Measurements from ENCODE around the gene C2CD4C.

C2CD4C gene

GRCh38 chr19:379796-380195 is 29.2 kb downstream of the C2CD4C start:
- no peak for DNase-seq

- no peak for DNase-seq
Measured at GRCh38 chr19:378706-379105, 30.2 kb downstream of the C2CD4C start.

DNA sequence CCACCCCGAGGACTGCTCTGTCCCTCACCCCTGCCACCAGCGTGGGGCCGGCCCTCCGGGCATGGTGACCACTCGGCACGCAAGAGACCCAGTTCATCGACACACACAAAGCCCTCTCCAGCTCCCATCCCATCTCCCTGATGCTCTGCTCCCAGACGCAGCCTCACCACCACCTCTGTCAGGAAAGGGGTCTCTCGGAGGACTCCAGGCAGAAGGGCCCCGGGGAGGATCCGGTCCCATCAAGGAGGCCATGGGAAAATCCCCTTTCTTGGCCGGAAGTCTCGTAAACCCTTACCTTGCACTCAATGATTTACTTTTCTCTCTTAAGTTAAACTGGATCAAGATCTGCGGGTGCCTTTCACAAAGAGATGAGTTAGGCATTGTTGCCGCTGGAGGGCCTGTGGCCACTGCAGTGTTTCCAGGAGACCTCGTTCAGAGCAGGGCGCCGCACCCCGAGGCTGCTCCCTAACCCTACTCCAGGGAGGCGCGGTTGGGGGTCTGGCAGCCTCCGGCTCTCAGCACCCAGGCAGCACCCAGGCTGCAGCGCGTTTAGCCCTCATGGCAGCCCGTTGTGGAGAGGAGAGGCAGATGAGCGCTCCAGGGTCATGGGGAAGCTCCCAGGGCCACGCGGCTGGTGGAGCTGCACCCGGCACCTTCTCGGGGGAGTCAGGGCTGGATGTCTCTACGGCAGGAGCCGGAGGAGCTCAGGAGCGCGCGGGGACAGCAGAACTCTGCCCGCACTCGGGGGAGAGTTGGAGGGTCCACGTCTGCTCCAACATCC is 31.0 kb downstream of the C2CD4C start:
- DNase-seq = no peak

DNA sequence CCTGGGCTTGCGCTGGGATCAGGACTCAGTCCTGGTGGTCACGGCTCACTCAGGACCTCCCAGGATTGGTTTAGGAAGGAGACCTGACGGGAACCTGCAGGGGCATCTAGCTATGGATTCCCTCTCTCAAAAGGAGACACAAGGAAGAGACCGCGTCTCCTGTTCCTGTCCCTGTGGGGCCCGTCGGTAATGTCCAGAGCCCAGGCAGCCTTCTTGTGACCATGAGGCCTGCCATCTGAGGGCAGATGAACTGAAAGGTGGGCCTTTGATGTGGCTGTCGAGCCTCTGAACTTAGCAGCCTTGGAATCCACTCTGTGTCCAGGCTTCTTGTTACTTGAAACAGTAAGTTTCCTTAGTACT is 32.9 kb downstream of the C2CD4C start:
- DNase-seq = no peak

GRCh38 chr19:375395-376110 is 33.4 kb downstream of the C2CD4C start:
- no peak for DNase-seq

- DNase-seq = no peak
Measured at GRCh38 chr19:374886-375235, 34.1 kb downstream of the C2CD4C start.

- no peak for DNase-seq
Measured at GRCh38 chr19:374183-374885, 34.6 kb downstream of the C2CD4C start.

DNA sequence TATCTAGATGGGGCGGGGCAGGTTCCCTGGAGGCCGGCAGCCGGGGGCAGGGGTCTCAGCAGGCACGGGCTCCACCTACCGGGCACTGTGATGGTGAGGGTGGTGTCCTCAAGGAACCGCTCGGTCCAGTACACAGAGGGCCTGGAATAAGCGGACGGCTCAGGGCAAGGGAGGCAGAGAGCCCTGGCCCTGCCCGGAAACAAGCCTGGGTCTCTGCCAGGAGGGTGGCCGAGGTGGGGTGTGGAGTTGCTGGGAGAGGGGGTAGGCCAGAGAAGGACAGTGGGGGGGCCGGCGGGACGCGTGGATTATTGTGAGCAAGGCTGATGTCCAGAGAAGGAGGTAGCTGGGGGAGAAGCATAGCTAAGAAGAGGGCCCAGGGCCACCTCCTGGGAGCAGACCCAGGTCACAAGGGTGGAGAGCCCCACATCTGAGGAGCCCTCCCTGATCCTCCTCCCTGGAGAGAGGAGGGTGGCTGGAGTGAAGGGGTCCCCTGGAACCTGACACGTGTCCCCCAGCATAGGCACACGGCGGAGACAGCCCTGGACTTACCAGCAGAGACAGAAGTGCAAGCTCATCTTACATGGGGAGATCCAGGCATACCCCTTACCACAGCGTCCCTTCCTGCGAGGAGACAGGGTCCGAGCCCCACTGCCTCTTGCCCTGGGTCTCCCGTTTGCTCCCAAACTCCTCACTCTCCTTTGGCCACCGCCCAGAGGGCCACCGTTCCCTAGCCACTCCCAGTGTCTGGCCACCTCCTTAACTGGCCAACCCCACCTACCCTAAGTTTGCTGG is 35.4 kb downstream of the C2CD4C start:
- DNase-seq = no peak

DNA sequence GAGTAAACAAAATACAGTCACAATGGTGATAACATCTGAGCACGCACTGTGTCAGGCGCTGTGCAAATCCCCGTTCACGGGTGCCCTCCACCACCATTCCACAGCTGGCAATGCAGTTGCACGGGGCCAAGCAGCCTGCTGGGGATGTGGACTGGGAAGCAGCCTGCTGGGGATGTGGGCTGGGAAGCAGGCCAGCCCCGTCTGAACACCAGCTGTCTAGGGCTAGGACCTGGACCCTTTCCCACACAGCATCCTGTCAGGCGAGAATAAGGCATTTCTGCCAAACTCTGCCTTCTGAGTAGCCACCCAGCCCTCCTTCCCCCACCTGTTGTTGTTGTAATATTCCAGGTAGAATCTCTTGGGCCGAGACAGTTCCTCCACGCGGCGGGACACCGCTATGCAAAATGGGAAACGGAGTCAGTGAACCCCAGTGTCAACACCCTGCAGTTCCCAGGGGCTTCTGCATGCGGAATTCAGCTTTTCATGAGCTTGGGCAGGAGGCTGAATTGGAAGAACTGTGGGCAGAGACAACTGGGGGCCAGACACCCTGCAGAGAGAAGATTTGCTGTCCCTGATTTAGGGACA is 36.5 kb downstream of the C2CD4C start:
- peak; percentile 3 for DNase-seq

- no peak for DNase-seq
Measured at GRCh38 chr19:371501-372168, 37.3 kb downstream of the C2CD4C start.

GRCh38 chr19:370641-371330 is 38.2 kb downstream of the C2CD4C start:
- DNase-seq = no peak

DNA sequence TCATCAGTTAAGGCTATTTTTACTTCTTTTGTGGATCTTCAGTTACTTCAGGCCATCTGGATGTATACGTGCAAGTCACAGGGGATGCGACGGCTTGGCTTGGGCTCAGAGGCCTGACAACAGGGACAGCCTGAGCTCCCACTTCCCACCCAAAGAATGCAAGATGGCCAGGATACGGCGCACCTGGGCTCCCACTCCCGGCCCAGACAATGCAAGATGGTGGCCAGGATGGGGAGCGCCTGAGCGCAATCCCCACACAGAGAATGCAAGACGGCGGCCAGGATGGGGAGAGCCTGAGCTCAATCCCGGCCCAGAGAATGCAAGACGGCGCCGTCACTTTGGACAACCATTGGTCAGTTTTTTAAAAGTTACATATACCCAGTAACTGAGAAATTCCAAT is 39.1 kb downstream of the C2CD4C start:
- DNase-seq = no peak

DNA sequence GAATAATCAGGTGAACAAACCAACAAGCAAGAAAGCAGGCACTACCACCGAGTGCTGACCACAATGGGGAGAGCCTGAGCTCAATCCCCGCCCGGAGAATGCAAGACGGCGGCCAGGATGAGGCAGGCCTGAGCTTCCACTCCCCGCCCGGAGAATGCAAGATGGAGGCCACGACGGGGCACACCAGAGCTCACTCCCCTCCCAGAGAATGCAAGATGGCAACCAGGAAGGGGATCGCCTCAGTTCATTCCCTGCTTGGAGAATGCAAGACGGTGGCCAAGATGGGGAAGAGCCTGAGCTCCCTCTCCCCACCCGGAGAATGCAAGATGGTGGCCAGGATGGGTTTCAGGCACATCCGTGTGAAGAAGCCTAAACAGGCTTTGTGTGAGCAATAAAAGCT is 39.7 kb downstream of the C2CD4C start:
- DNase-seq = no peak

DNA sequence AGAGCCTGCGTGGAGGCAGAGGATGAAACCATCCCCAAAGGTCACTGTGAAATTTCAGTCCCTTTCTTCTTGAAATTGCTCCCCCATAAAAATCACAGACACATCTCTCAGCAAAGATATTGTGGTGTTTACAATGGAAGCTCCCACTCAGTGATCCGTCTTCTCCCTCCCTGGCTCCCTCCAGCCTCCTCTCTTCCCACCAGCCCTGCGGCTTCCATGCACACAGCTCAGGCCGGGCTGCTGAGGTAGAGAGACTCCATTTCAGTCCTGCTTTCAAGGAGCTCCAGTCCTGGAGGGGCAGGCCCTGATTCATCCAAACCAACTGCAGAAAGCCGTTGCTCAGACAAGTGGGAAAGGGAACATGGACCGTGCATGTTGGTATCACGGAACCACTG is 40.3 kb downstream of the C2CD4C start:
- DNase-seq = no peak

- DNase-seq = no peak
Measured at GRCh38 chr19:367963-368629, 40.9 kb downstream of the C2CD4C start.

DNA sequence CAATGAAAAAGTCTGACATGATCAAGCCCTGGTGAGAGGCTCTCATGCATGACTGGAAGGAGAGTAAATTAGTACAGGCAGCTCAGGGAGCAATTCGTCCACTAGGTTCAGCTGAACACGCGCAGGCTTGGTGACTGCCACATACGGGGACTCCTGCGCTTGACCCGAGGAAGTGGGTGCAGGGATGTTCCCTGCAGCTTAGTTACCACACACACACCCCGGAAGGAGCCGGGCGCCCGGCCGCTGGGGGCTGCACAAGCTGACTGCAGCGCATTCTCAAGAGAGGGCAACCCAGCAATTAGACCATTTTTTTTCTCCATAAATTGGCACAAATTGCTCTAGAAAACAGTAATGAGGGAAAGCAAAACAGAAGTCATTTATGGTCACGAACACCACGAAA is 41.4 kb downstream of the C2CD4C start:
- DNase-seq = no peak

DNA sequence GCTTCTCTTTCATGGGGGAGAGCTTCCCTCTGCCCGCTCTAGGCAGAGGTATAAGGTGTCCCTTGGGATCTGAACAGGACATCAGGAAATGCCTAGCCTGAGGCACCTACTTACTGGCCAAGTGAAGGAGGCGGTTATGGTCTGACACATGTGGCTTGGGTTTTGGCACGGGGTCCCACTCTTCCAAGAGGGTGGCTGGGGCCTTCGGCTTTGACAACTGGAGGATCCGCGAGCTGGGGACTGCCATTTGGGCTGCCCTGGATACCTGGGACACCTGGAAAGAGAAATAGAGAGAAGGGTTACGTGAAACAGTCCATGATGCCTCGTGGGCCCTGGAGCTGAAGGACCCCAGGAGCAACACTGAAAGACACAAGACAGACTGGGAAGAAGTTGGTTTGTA is 42.0 kb downstream of the C2CD4C start:
- no peak for DNase-seq

DNA sequence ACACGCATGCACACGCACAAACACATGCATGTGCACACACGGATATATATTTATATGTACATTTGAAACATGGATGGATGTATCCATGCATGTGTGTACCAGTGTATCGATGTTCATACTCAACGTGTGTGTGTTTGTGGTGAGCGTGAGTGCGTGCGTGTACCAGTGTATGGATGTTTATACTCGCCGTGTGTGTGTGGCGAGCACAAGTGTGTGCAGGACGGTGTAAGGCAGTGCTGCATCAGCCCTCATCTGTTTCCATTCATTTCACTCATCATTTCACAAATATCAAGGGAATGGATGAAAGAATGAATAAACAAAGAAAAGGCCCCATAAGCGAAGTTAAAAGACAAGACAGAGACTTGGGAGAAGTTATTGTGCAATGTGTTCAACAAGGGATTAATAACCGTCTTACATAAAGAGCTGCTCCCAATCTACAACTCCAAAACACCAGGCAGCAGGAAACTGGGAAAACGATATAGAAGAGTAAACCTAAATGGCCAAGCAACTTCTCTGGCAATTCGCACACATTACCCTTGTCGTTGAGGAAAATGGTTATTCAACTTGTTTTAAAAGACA is 42.7 kb downstream of the C2CD4C start:
- no peak for DNase-seq

DNA sequence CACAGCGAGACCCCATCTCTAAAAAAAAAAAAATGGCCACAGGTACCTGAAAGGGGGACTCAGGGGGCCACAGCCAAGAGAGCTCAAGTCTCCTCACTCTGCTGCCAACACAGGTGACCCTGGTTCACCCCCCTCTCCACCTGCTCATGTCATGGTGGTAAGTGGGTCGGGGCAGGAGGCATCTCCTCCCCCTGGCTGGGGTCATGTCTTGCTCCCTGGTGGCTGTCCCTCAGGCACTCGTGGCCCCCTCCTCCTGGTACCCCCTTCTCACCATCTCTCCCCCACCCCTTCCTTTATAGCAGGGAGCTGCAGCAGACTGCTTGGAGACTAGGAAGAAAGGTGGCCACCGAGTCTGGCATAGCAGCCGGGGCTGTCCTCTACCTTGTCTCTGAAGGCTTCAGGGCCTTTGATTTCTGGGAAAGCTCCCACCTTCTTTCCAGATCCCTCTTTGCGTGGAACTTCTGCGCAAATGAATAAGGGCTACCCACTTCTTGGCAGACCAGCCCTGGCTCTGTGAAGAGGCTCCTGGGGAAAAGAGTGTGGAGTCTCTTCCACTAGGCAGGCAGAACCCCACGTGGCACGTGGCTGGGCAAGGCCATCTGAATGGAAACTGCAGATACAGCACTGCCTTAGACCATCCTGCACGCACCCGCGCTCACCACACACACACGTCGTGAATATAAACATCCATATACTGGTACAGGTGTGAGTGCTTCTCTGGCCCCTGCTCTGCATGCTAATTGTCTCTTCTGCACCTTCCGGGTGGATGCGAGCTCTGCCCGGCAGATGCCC is 44.3 kb downstream of the C2CD4C start:
- no peak for DNase-seq

- no peak for DNase-seq
Measured at GRCh38 chr19:362683-363082, 46.3 kb downstream of the C2CD4C start.
